HG03045 (cell line): ENCODE measurements around the gene DNM1.

Experiments used
- ATAC-seq: cut with Tn5 transposase; IDR thresholded peaks from one replicate; pipeline ENCODE4 v1.9.1; 2021; ENCODE audit warnings: mild to moderate bottlenecking, moderate library complexity; ENCODE audit not compliant: unreplicated experiment

The DNM1 gene

DNA sequence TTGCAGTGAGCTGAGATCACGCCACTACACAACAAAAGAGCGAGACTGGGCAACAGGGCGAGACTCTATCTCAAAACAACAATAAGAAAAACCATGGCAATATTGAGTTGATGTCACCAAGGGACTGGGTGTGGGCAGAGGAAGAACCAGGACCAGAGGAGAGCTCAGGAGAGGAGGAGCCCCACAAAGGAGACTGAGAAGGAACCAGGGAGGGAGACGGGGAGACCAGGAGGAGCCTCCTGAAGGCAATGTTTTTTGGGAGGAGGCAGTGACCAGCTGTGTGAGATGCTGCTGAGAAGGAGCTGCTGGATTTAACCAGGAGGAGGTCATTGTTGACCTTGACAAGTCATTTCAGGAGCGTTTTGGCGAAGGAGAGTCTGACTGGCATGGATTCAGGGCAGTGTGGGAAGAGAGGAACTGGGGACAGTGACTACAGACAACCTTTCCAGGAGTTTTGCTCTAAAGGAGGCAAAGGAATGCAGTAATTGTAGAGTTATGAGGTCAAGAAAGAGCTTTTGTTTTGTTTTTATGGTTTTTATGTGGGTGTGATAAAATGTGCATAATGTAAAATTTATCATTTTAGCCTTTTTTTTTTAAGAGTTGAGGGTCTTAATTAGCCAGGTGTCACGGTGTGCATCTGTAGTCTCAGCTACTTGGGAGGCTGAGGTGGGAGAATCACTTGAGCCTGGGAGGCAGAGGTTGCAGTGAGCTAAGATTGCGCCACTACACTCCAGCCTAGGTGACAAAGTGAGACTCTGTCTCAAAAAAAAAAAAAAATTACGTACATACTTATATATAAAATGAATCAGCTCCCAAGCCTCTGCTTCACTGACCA, 101.2 kb downstream of the DNM1 start:
- ATAC-seq: no peak
